GM12801 (cell line): ENCODE data around the gene MAP2K7.

ENCODE experiments used
- CTCF ChIP-seq: IDR thresholded peaks from one replicate; pipeline ENCODE4 v1.5.1; 2011; ENCODE audit warnings: control low read depth; ENCODE audit not compliant: insufficient read length; ENCODE audit errors: extremely low read depth

The MAP2K7 gene

GRCh38 chr19:7915250-7916102, 11.8 kb downstream of the MAP2K7 start:
- TF ChIP-seq CTCF, result no peak

- TF ChIP-seq CTCF, result no peak
Measured at GRCh38 chr19:7916103-7916954, 12.7 kb downstream of the MAP2K7 start.

GRCh38 chr19:7916955-7917266, 13.2 kb downstream of the MAP2K7 start:
- TF ChIP-seq CTCF, result no peak

- no peak for TF ChIP-seq CTCF
Measured at GRCh38 chr19:7917267-7918061, 13.8 kb downstream of the MAP2K7 start.

- no peak for TF ChIP-seq CTCF
Measured at GRCh38 chr19:7918615-7919421, 15.1 kb downstream of the MAP2K7 start.

- no peak for TF ChIP-seq CTCF
Measured at GRCh38 chr19:7919610-7920518, 16.2 kb downstream of the MAP2K7 start, which contains the start of gene SNAPC2. Gene SNAPC2 (plus strand): TSS chr19:7920338. CDS start chr19:7920367, 29 bp downstream.
